GM19240 (cell line): Measurements from ENCODE around the gene WDR77.

Experiments
- DNase-seq: peaks from one replicate; pipeline ENCODE4 v3.0.0; 2011; ENCODE audit warnings: low spot score; ENCODE audit not compliant: insufficient read length

Gene WDR77

GRCh38 chr1:111439461-111440351 is 9.3 kb downstream of the WDR77 start:
- no peak for DNase-seq

DNA sequence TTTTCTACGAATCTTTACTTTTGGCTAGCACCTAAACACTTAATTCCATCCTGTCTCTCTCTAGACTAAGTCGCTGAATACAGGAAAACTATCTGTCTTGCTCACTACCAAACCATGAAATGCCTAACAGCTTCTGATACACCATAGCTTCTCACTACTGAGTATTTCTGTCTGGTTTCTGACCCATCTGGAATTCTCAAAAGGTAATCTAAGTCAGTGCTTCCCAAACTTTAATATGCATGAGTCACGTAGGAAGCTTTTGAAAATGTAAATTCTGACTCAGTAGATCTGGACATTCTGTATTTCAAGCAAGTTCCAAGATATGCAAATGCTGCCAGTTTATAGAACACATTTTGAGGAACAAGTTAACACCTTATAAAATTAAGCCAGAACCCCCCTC is 12.3 kb downstream of the WDR77 start:
- DNase-seq, result no peak

GRCh38 chr1:111424281-111424680 is 24.8 kb downstream of the WDR77 start:
- DNase-seq, result no peak

GRCh38 chr1:111422546-111423391 is 26.3 kb downstream of the WDR77 start:
- no peak for DNase-seq

- DNase-seq, result no peak
Observed at GRCh38 chr1:111420377-111420776, 28.7 kb downstream of the WDR77 start.

DNA sequence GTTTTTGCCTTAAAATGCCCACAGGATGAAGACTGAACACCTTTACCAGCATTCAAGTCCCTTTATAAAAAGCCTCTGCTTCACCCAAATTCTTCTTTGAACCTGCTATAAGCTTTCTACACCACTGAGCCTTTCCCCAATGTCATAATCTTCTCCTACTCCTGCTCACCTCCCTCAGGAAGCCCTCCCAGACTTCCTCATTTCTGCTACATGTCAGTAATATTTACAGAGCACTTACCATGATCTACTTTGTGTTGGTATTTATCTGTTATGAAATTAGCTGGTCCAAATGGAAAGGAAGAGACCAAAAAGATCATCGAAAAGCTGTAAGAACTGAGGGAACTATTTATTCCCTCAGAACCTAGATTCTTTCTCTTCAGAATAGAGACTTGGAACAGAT is 30.0 kb downstream of the WDR77 start:
- DNase-seq, result no peak

- DNase-seq, result no peak
Observed at GRCh38 chr1:111417755-111418154, 31.3 kb downstream of the WDR77 start.

- DNase-seq, result no peak
Observed at GRCh38 chr1:111415461-111415860, 33.6 kb downstream of the WDR77 start.

- no peak for DNase-seq
Observed at GRCh38 chr1:111414756-111415155, 34.3 kb downstream of the WDR77 start.

GRCh38 chr1:111412839-111413238 is 36.2 kb downstream of the WDR77 start:
- DNase-seq, result no peak

- no peak for DNase-seq
Observed at GRCh38 chr1:111407301-111407700, 41.8 kb downstream of the WDR77 start.

- peak; percentile 66 for DNase-seq
Observed at GRCh38 chr1:111406321-111406768, 42.7 kb downstream of the WDR77 start.

DNA sequence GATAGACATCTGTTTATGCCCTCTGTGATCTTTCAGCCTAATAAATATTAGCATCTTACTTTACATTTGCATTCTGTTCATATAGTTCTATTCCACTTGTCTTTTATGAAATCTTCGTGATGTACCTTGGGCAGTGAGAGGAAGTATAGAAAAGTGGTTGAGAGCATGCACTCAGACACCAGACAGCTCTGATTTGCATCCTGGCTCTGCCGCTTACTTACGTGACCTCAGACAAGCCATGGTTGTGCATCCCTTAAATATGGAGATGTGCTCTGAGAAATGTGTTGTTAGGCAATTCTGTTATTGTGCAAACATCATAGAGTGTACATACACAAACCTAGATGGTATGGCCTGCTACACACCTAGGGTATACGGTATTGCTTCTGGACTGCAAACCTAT is 44.5 kb downstream of the WDR77 start:
- DNase-seq, result no peak

DNA sequence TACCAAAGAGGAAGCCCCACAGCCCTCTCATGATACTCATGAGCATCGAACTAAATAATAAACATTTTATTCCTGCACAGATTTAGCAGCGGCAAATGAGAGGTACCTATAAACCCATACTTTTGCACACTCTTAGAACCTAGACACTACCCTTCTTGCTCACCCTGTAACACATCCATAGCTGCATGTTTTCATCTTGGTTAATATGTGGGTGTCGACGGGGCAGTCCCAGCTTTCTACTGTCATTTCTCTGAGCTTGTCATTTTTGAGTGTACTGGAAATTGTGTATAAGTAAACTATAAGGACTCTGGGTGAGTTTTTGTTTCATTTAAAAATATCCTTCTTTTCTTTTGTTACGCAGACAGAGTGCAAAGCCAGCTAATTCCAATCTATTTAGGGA is 47.0 kb downstream of the WDR77 start:
- no peak for DNase-seq

DNA sequence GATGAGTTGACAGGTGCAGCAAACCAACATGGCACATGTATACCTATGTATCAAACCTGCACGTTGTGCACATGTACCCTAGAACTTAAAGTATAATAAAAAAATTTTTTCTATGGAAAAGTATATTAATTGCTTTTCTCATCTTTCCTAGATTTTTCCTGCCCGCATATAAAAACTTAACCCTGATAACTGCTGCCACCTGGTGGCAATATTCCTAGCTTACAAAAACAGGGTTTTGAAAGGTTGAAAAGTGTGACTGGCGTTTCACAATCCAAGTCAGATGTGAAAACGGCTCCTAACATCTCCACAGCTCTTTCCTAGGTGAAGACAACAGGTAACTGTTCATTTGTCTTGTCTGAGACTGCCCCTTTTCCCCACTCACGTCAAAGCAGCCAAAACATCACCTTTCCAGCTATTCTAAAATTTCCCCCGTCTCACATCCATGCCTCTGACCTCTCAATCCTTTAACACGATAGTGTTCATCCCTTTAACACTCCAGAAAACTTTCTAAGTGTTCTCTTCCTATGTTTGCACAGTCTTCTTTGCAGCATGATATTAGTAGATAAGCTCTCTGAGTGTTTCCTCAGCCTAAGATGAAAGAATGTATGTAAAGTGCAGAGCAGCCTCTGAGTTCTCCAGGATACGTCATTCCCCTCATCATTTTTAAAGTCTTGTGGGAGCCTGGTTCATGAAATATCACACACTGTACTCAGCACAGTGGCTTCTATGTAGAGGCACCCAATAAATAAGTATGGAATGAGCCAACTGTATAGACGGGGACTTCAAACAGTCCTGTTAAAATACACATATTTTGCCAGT is 49.1 kb downstream of the WDR77 start:
- DNase-seq, result peak; percentile 33

GRCh38 chr1:111392460-111392945 is 56.6 kb downstream of the WDR77 start:
- DNase-seq, result no peak

- DNase-seq, result no peak
Observed at GRCh38 chr1:111392042-111392441, 57.0 kb downstream of the WDR77 start.
